Adrenal gland (tissue), 12 donors: ENCODE measurements around the gene C19orf53. TPM values are rescaled to one million over a fixed set of nuclear protein-coding genes. Genes with fewer than 3 reads are reported as not detected.

ENCODE experiments used
- DNase-seq, 7 donors: peaks; one replicate each; pipeline ENCODE4 v3.0.0-alpha.2; 2019 to 2020
- H3K27ac ChIP-seq, 5 donors: fragments of 200-600 bp; sonication (generic) in 4 of 5; 1 replicate in 3 of 5; 2 replicates in 2 of 5; pipeline versions ENCODE4 v1.5.1 to v1.8.0; 2016 to 2020; ENCODE audit warnings: mild to moderate bottlenecking in 1 of 5
- H3K27me3 ChIP-seq: fragments of 200-600 bp; 2 replicates; pipeline ENCODE4 v1.8.0; 2021
- H3K36me3 ChIP-seq, 2 donors: fragments of 200-600 bp; replicated peaks in 1 of 2; 1 replicate in 1 of 2; 2 replicates in 1 of 2; pipeline versions ENCODE4 v1.5.1 to v1.8.0; 2018 to 2022
- H3K4me1 ChIP-seq, 2 donors: fragments of 200-600 bp; replicated peaks in 1 of 2; 1 replicate in 1 of 2; 2 replicates in 1 of 2; pipeline versions ENCODE4 v1.5.1 to v1.8.0; 2018 to 2021
- H3K4me3 ChIP-seq, 4 donors: fragments of 200-600 bp; sonication (generic) in 3 of 4; one replicate each; pipeline ENCODE4 v1.5.1; 2016 to 2018
- H3K9me3 ChIP-seq, 3 donors: fragments of 200-600 bp; sonication (generic) in 1 of 3; replicated peaks in 1 of 3; 1 replicate in 2 of 3; 2 replicates in 1 of 3; pipeline versions ENCODE4 v1.5.1 to v1.8.0; 2016 to 2021
- POLR2A ChIP-seq, 2 donors: fragments of 450-650 bp; IDR thresholded peaks; one replicate each; pipeline ENCODE4 v1.6.1; 2017; ENCODE audit warnings: antibody characterized with exemption in 2 of 2, mild to moderate bottlenecking in 2 of 2, moderate library complexity in 1 of 2
- WGBS, 4 donors: extraction: QIAGEN DNeasy Blood & Tissue Kit in 2 of 4; methylation state at CpG; one replicate each; pipeline versions ENCODE4 v1.1.5 to v1.1.7; 2013 to 2017; 5-methylcytosine and 5-hydroxymethylcytosine counted together
- intact Hi-C, 2 donors: fragments of 100-400 bp; cut with DNase I; formaldehyde crosslinking; loops; one replicate each; pipeline versions ENCODE4 v1.14.1 to v1.15.0; 2022 to 2023
- polyA plus RNA-seq, 3 donors: library from polyadenylated mRNA; stranded (reverse); fragments of 200-250 nt in 2 of 3; fragments of 350-450 nt in 1 of 3; fragmentation: Illumina TruSeq in 1 of 3; extraction: RNeasy Lipid Tissue Mini Kit (QIAGEN cat#74804) in 1 of 3; gene quantifications; one replicate each; pipeline ENCODE4 v1.2.3, GENCODE V29; 2013 to 2014
- total RNA-seq, 9 donors: library from RNA; depleted of rRNA in 4 of 9; stranded (reverse); fragments of >200 nt in 4 of 9; fragments of 120-200 nt in 1 of 9; fragmentation: NEBNext Ultra II Directional in 1 of 9; extraction: Animal tissue kit (Norgen Biotek cat#: 25700) in 1 of 9; gene quantifications; one replicate each; pipeline versions ENCODE4 v1.1.0 to v1.2.4, GENCODE V29; 2013 to 2023
- TF ChIP-seq, protein P1 (sequence below), 6 experiments: fragments of 450-650 bp in 4 of 6; fragments of 200-600 bp in 2 of 6; sonication (generic) in 1 of 6; IDR thresholded peaks; 1 replicate in 5 of 6; 2 replicates in 1 of 6; pipeline versions ENCODE4 v1.5.1 to v1.8.0; 2016 to 2021; ENCODE audit warnings: antibody characterized with exemption in 6 of 6, mild to moderate bottlenecking in 2 of 6, moderate library complexity in 1 of 6
- donor health status: healthy with polysubstance abuse.
- donor health status: Bipolar disorder and iron deficiency.
- donor health status: DM: yes; HTN: yes; CAD: no.
- donor health status: DM: no; HTN: no; CAD: no.
- donor health status: DM: no; HTN: no; CAD: no.
- donor health status: DM: yes; HTN: yes; CAD: no.

The C19orf53 gene
- total and polyA plus RNA-seq, 12 donors: 95.8 to 459 (median 166) TPM

DNA sequence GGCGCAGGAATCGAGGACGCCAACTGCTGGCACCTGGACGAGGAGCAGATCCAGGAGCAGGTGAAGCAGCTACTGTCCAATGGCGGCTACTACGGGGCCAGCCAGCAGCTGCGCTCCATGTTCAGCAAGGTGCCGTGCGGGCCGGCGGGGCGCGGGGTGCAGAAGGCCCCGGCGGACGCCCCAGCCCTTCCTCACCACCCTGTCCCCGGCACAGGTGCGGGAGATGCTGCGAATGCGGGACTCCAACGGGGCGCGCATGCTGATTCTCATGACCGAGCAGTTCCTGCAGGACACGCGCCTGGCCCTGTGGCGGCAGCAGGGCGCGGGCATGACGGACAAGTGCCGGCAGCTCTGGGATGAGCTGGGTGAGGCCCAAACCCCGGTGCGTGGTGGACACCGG, 34.6 kb downstream of the C19orf53 start:
- Histone ChIP-seq H3K27me3 (no peaks in the 10 kb centered on the region), H3K36me3 (peaks cover 0 to 16% of the 10 kb centered on the region in 2 donors), H3K4me3 (no peak overlapping the region), H3K4me1 (no peaks in the 10 kb centered on the region), H3K9me3 (no peaks in the 10 kb centered on the region), H3K27ac (no peak overlapping the region)
- no peak for TF ChIP-seq POLR2A (IDR thresholded peaks at IDR 0.05)
- TF ChIP-seq, protein P1, sequence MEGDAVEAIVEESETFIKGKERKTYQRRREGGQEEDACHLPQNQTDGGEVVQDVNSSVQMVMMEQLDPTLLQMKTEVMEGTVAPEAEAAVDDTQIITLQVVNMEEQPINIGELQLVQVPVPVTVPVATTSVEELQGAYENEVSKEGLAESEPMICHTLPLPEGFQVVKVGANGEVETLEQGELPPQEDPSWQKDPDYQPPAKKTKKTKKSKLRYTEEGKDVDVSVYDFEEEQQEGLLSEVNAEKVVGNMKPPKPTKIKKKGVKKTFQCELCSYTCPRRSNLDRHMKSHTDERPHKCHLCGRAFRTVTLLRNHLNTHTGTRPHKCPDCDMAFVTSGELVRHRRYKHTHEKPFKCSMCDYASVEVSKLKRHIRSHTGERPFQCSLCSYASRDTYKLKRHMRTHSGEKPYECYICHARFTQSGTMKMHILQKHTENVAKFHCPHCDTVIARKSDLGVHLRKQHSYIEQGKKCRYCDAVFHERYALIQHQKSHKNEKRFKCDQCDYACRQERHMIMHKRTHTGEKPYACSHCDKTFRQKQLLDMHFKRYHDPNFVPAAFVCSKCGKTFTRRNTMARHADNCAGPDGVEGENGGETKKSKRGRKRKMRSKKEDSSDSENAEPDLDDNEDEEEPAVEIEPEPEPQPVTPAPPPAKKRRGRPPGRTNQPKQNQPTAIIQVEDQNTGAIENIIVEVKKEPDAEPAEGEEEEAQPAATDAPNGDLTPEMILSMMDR (IDR thresholded peaks at IDR 0.05): no peak
- intact Hi-C loops: no loop called here
- no peak for DNase-seq
- WGBS, 4 donors: 96 to 98% (median 97%) methylated on average over 21 to 34 of the region's 34 CpGs

DNA sequence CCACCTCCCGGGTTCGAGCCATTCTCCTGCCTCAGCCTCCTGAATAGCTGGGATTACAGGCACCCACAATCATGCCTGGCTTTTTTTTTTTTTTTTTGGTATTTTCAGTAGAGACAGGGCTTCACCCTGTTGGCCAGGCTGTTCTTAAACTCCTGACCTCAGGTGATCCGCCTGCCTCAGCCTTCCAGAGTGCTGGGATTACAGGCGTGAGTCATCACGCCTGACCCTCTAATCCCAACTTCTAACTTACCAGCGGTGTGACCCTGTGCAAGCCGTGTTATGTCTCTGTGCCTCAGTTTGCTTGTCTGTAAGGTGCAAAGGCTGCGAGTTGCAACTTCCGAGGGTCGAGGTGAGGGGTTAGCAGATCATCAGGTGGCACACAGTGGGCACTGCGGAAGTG, 38.3 kb downstream of the C19orf53 start:
- Histone ChIP-seq H3K4me1 (no peaks in the 10 kb centered on the region), H3K27me3 (no peaks in the 10 kb centered on the region), H3K4me3 (no peak overlapping the region), H3K27ac (no peak overlapping the region), H3K9me3 (no peaks in the 10 kb centered on the region), H3K36me3 (peaks cover 0 to 9% of the 10 kb centered on the region in 2 donors)
- TF ChIP-seq, protein P1 (IDR thresholded peaks at IDR 0.05): no peak
- TF ChIP-seq POLR2A (IDR thresholded peaks at IDR 0.05): no peak
- DNase-seq: no peak
- 87 to 93% (median 92%) methylated on average over 10 to 11 of the region's 11 CpGs for WGBS, 4 donors
- intact Hi-C loops: no loop called here

DNA sequence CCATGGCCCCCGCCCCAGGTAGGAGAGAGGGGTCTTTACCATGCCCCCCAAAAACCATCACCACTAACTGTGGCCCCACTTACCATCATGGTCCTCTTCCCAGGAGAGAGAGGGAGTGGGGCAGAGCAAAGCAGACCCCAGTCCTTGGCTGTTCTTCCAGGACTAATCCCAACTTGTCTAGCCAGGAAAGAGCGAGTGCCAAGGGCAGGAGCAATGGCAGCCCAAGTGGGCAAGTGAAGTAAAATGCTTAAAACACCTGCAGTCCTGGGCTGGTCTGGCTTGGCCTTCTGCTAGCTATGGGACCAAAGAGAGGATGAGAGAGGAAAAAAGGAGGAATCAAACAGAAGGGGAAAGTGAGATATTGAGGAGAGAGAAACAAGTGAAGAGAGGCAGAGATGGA, 38.9 kb downstream of the C19orf53 start:
- DNase-seq: no peak
- Histone ChIP-seq H3K27ac (no peak overlapping the region), H3K27me3 (no peaks in the 10 kb centered on the region), H3K9me3 (no peaks in the 10 kb centered on the region), H3K4me3 (no peak overlapping the region), H3K4me1 (no peaks in the 10 kb centered on the region), H3K36me3 (peaks cover 0 to 6% of the 10 kb centered on the region in 2 donors)
- WGBS, 4 donors: 93 to 100% (median 99%) methylated on average over 1 to 2 of the region's 2 CpGs
- TF ChIP-seq, protein P1 (IDR thresholded peaks at IDR 0.05): no peak
- TF ChIP-seq POLR2A (IDR thresholded peaks at IDR 0.05): no peak
- intact Hi-C loops: no loop called here

DNA sequence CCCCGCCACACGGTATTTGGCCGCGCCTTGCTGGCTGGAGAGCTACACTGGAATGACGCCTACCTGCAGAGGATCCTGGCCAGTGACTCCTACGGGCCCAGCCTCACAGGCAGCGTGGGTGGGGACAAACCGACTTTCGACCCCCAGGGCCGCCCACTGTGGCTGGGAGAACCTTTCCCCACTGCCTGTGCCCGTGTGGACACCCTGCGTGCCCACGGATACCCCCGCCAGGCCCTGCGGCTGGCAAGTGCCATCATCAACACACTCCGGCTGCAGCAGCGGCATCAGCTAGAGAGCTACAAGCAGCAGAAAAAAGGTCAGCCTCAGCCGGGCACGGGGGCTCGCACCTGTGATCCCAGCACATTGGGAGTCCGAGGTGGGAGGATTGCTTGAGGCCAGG, 40.3 kb downstream of the C19orf53 start:
- DNase-seq: no peak
- H3K27me3 ChIP-seq: no peaks in the 10 kb centered on the region
- 82 to 95% (median 94%) methylated on average over 11 to 21 of the region's 21 CpGs for WGBS, 4 donors
- no peak overlapping the region for H3K27ac ChIP-seq
- no peaks in the 10 kb centered on the region for H3K36me3 ChIP-seq
- H3K4me1 ChIP-seq: no peaks in the 10 kb centered on the region
- intact Hi-C loops: no loop called here
- no peak overlapping the region for H3K4me3 ChIP-seq
- TF ChIP-seq, protein P1 (IDR thresholded peaks at IDR 0.05): no peak
- no peak for TF ChIP-seq POLR2A (IDR thresholded peaks at IDR 0.05)
- no peaks in the 10 kb centered on the region for H3K9me3 ChIP-seq
